ENCODE results near the gene ITGA1. TPM values are rescaled to one million over a fixed set of nuclear protein-coding genes. Genes with fewer than 3 reads are reported as not detected.
A peak's percentile ranks its signal among the peaks of the same experiment; 100 is the strongest.

ITGA1 gene
- total RNA-seq, 2 experiments from 2014 or later = 2.6 to 3.2 TPM

DNA sequence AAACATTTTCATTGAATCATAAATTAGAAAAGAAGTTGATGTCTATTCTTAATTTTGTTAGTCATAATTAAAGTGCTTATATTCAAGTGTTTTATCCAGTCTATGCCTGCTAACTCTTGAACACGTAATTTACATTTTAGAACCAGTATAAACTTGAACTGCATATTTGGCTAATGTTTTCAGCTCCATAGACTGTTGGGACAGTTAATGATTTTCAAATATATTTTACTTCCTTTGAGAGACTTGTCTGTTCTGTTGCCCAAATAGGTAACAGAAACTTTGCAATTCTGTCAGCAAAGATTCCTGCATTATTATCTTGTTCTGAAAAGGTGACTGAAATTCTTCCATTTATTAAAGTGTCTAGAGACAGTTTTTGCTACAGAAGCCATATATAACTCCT is 209.3 kb downstream of the ITGA1 start:
- Mint-ChIP-seq H3K27ac (no peak overlapping the region), H3K36me3 (ENCODE audit: low read depth) (peaks cover 22% of the 10 kb centered on the region), H3K4me3 (no peak overlapping the region), H3K27me3 (peaks cover 3% of the 10 kb centered on the region), H3K9me3 (peaks cover 2% of the 10 kb centered on the region), H3K4me1 (peaks cover 15% of the 10 kb centered on the region)
- CTCF ChIA-PET = interaction anchor here (0.5 to 1.2 kb wide), 3 partner anchors 12 to 45 kb away, joined by 3 to 4 read pairs (median 3); no protein-coding TSS in a partner anchor
- POLR2A ChIA-PET = no interaction called here
- DNase-seq = no peak

GRCh38 chr5:52997424-52997823 is 209.7 kb downstream of the ITGA1 start:
- CTCF ChIA-PET = interaction anchor here (0.5 to 1.2 kb wide), 4 partner anchors 12 to 47 kb away, joined by 3 to 4 read pairs (median 3); no protein-coding TSS in a partner anchor
- DNase-seq = no peak
- Mint-ChIP-seq H3K9me3 (peaks cover 2% of the 10 kb centered on the region), H3K4me3 (no peak overlapping the region), H3K27me3 (peaks cover 3% of the 10 kb centered on the region), H3K4me1 (peaks cover 10% of the 10 kb centered on the region), H3K27ac (no peak overlapping the region), H3K36me3 (ENCODE audit: low read depth) (peaks cover 19% of the 10 kb centered on the region)
- POLR2A ChIA-PET = no interaction called here

- H3K27me3 Mint-ChIP-seq = peaks cover 3% of the 10 kb centered on the region
- peaks cover 6% of the 10 kb centered on the region for H3K9me3 Mint-ChIP-seq
- peaks cover 16% of the 10 kb centered on the region for H3K36me3 Mint-ChIP-seq (ENCODE audit: low read depth)
- H3K4me3 Mint-ChIP-seq = no peak overlapping the region
- no peak for DNase-seq
- no peak overlapping the region for H3K27ac Mint-ChIP-seq
- peaks cover 17% of the 10 kb centered on the region for H3K4me1 Mint-ChIP-seq
- CTCF ChIA-PET = interaction anchor here (0.6 to 1.1 kb wide), 3 partner anchors 8 to 165 kb away, joined by 3 to 6 read pairs (median 5); partner anchors contain the start of gene ITGA2
- POLR2A ChIA-PET = no interaction called here
Measured at GRCh38 chr5:52998552-52999313, 211.0 kb downstream of the ITGA1 start.

DNA sequence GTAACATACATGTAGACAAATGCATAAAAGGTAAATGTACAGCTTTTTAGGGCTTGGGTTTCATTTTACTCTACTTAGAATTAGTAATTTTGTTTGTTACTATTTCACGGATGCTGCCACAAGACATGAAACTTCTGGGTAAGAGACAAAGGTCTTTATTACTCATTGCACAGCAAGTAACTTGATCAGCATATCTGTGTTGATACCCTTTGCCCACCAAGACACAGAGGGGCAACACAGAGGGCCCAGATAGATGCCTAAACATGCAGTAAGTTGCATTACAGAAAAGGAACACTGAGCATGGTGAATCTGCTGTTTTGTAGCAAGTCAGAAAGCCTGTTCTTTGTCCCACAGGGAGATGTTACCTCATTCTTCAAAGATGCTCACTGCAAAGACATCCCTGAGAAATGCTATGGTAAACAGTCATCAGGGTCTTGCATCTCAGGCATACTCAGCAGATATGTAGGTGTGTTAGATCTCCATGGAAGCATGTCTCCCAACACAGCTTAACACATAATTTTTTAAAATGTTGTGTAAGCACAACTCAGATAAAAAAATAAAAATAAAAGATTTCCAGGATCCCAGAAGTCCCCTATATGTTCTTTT is 211.7 kb downstream of the ITGA1 start:
- no peak overlapping the region for H3K27ac Mint-ChIP-seq
- H3K4me3 Mint-ChIP-seq = no peak overlapping the region
- DNase-seq = no peak
- peaks cover 3% of the 10 kb centered on the region for H3K27me3 Mint-ChIP-seq
- H3K4me1 Mint-ChIP-seq = peaks cover 24% of the 10 kb centered on the region
- peaks cover 20% of the 10 kb centered on the region for H3K36me3 Mint-ChIP-seq (ENCODE audit: low read depth)
- H3K9me3 Mint-ChIP-seq = peaks cover 6% of the 10 kb centered on the region
- ChIA-PET CTCF (interaction anchor here (1.1 kb wide), 2 partner anchors 9 to 11 kb away, joined by 3 to 6 read pairs; partner anchors contain the start of gene ITGA2), POLR2A (no interaction called here)

DNA sequence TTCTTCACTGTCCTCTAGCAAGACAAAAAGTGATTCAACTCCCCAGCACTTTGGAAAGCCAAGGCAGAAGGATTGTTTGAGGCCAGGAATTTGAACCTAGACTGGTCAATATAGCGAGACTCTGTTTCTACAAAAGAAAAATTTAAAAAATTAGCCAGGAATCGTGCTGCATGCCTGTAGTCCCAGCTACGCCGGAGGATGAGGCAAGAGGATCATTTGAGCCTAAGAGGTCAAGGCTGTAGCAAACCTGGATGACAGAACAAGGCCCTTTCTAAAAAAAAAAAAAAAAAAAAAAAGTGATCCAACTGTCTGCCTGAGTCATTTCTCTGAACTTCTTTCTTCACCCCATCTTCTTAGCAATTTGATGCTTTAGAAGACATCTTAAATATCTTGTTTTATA is 213.8 kb downstream of the ITGA1 start:
- POLR2A ChIA-PET = no interaction called here
- Mint-ChIP-seq H3K9me3 (peaks cover 6% of the 10 kb centered on the region), H3K27ac (no peak overlapping the region), H3K27me3 (peaks cover 3% of the 10 kb centered on the region), H3K36me3 (ENCODE audit: low read depth) (peaks cover 20% of the 10 kb centered on the region), H3K4me1 (peaks cover 37% of the 10 kb centered on the region), H3K4me3 (no peak overlapping the region)
- CTCF ChIA-PET = no interaction called here
- no peak for DNase-seq

- H3K4me3 Mint-ChIP-seq = no peak overlapping the region
- no peaks in the 10 kb centered on the region for H3K27me3 Mint-ChIP-seq
- CTCF ChIA-PET = interaction anchor here (1.1 to 1.3 kb wide), 2 partner anchors 15 to 20 kb away, joined by 3 read pairs; no protein-coding TSS in a partner anchor
- POLR2A ChIA-PET = no interaction called here
- H3K27ac Mint-ChIP-seq = no peak overlapping the region
- no peak for DNase-seq
- H3K4me1 Mint-ChIP-seq = peaks cover 47% of the 10 kb centered on the region
- peaks cover 6% of the 10 kb centered on the region for H3K9me3 Mint-ChIP-seq
- peaks cover 20% of the 10 kb centered on the region for H3K36me3 Mint-ChIP-seq (ENCODE audit: low read depth)
Measured at GRCh38 chr5:53002491-53002890, 214.8 kb downstream of the ITGA1 start.

DNA sequence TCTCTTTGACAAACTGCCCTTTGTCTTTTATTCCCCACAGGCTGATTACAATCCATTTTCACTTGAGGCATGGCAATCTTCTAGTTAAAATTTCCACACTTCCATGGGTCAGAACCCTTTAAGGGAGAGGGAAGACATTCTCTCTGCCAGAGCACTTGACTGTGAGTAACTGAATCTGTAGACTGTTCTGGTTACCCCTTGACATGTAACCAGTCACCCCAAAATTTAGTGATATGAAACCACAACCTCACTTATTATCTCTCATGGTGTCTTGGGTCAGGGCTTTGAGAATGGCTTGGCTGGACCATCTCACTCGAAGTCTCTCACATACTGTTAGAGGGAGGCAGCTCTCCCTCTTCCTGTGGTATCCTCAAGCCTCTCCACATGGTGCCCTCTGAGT is 215.4 kb downstream of the ITGA1 start:
- Mint-ChIP-seq H3K27ac (no peak overlapping the region), H3K27me3 (no peaks in the 10 kb centered on the region), H3K4me3 (no peak overlapping the region), H3K36me3 (ENCODE audit: low read depth) (peaks cover 20% of the 10 kb centered on the region), H3K4me1 (peaks cover 53% of the 10 kb centered on the region), H3K9me3 (peaks cover 6% of the 10 kb centered on the region)
- CTCF ChIA-PET = interaction anchor here (1.1 to 1.3 kb wide), 2 partner anchors 15 to 20 kb away, joined by 3 read pairs; no protein-coding TSS in a partner anchor
- POLR2A ChIA-PET = interaction anchor here (0.6 kb wide), 1 partner anchor 560 kb away, joined by 5 read pairs; no protein-coding TSS in a partner anchor
- no peak for DNase-seq

DNA sequence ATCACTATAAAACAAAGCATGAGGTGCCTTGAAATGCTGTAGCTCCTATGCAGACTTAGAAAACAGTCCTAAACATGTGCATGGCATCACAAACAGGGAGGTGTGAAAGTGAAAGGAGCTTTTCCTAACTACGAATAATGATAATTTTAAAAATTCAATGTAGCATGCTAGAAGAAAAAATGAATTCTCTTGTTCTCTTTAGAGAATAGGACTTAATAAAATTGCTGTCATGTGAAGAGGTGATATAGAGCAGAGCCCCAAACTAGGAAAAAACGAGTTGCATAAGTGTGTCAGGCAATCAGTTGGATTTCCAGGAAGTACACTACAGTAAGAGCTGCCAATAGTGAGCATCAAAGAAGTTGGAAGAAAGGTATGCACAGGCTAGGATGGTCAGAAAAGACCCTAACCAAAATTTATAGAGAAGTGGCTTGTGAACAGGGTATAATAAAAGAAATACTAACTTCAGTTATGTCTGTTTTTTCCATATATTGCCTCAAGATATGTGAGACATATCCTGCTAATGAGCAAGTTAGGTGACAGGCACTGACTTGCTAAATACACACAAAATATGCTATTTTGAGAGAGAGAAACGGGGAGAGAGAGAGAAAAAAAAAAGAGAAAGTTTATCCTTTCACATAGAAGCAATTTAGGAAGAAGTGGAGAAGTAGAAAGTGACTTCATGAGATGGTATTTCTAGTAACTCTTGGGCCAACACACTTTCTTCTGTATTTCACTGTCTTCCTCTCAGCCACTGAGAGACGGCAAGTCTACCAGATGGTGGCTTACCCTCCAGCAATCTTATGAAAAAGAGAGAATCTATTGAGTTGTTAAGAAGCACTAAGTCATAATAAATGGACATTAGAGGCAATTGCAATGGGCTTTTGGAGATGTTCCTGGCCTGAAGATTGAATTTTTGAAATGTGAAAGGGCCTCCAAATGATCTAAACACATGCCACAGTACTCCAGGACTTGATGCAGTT is 219.5 kb downstream of the ITGA1 start:
- CTCF ChIA-PET = no interaction called here
- H3K27ac Mint-ChIP-seq = peak overlapping the region; percentile 58
- peaks cover 4% of the 10 kb centered on the region for H3K9me3 Mint-ChIP-seq
- H3K36me3 Mint-ChIP-seq (ENCODE audit: low read depth) = peaks cover 15% of the 10 kb centered on the region
- peak overlapping the region; percentile 9 for H3K4me3 Mint-ChIP-seq
- DNase-seq = no peak
- peaks cover 75% of the 10 kb centered on the region for H3K4me1 Mint-ChIP-seq
- POLR2A ChIA-PET = no interaction called here
- peaks cover 5% of the 10 kb centered on the region for H3K27me3 Mint-ChIP-seq

DNA sequence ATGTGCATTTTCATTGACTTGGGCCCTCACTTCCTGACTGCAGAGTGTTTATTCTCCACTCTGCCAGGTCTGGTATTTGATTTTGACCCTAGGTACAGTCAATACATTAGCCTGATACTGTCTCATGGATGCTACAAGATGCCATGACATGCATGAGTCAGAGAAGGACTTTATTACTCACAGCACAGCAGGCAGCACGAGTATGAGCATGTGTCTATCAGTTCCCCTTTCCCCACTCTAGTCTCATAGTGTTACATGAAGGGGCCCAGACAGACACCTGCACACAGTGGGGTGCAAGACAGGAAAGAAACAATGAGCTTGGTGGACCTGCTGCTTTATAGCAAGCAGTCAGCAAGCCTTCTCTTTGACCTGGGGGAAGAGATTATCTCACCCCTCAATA is 221.0 kb downstream of the ITGA1 start:
- CTCF ChIA-PET = interaction anchor here (0.6 kb wide), 1 partner anchor 50 kb away, joined by 6 read pairs; no protein-coding TSS in a partner anchor
- POLR2A ChIA-PET = no interaction called here
- H3K9me3 Mint-ChIP-seq = peaks cover 5% of the 10 kb centered on the region
- DNase-seq = no peak
- H3K27ac Mint-ChIP-seq = no peak overlapping the region
- peaks cover 13% of the 10 kb centered on the region for H3K36me3 Mint-ChIP-seq (ENCODE audit: low read depth)
- H3K27me3 Mint-ChIP-seq = peaks cover 15% of the 10 kb centered on the region
- peaks cover 66% of the 10 kb centered on the region for H3K4me1 Mint-ChIP-seq
- H3K4me3 Mint-ChIP-seq = no peak overlapping the region

Other genes starting within 250 kb of the ITGA1 start
- 1 to 10 TPM; 7.8 to 9.3 TPM for gene PELO, start within 50 bp of the ITGA1 start, total RNA-seq
- 1 to 10 TPM; 3.9 to 4.0 TPM for gene ITGA2, start 201.4 kb downstream of the ITGA1 start, total RNA-seq

Measured in activated CD4-positive, alpha-beta T cell treated with anti-CD3 and anti-CD28 coated beads, Interleukin-2, amount 10 ng/mL, durations not matched to agents 7 days and 5 days (primary cell).